CD4-positive, CD25-positive, alpha-beta regulatory T cell (primary cell): ENCODE results near the gene TECR. TPM values are rescaled to one million over a fixed set of nuclear protein-coding genes. Genes with fewer than 3 reads are reported as not detected.
A peak's percentile ranks its signal among the peaks of the same experiment; 100 is the strongest.

Experiments
- ATAC-seq, 2 donors: fragments of 150-1000 bp; cut with Tn5 transposase; one replicate each; pipeline ENCODE4 v1.10.0; 2021; ENCODE audit warnings: low read depth in 2 of 2, moderate number of reproducible peaks in 2 of 2, moderate library complexity in 1 of 2
- DNase-seq, 3 donors: peaks; one replicate each; pipeline versions ENCODE4 v3.0.0 to v3.0.0-alpha.2; 2012 to 2022; ENCODE audit warnings: mixed read lengths in 1 of 3
- H3K27ac ChIP-seq: one replicate; pipeline ENCODE4 v1.7.0; 2013; ENCODE audit warnings: mild to moderate bottlenecking, low read length; ENCODE audit not compliant: insufficient read depth, poor library complexity, severe bottlenecking
- H3K27me3 ChIP-seq: one replicate; pipeline ENCODE4 v1.7.0; 2013; ENCODE audit warnings: low read length; ENCODE audit not compliant: control insufficient read depth, insufficient read depth
- H3K36me3 ChIP-seq: one replicate; pipeline ENCODE4 v1.7.0; 2013; ENCODE audit warnings: mild to moderate bottlenecking, low read length, moderate library complexity; ENCODE audit not compliant: control insufficient read depth, insufficient read depth
- H3K4me1 ChIP-seq: 2 replicates; pipeline ENCODE4 v1.7.0; 2013; ENCODE audit warnings: mild to moderate bottlenecking, low read length; ENCODE audit not compliant: insufficient read depth, control insufficient read depth, poor library complexity, severe bottlenecking
- H3K4me3 ChIP-seq: one replicate; pipeline ENCODE4 v1.7.0; 2013; ENCODE audit warnings: low read depth, mild to moderate bottlenecking, low read length, moderate library complexity
- H3K9me3 ChIP-seq, 2 experiments: 1 replicate in 1 of 2; 2 replicates in 1 of 2; pipeline ENCODE4 v1.7.0; 2013; ENCODE audit warnings: low read length in 2 of 2, mild to moderate bottlenecking in 1 of 2, moderate library complexity in 1 of 2; ENCODE audit not compliant: control insufficient read depth in 2 of 2
- H3K27ac Mint-ChIP-seq, 3 donors: one replicate each; pipeline ENCODE4 v1.8.0; 2020 to 2022; ENCODE audit warnings: mild to moderate bottlenecking in 3 of 3, mixed read lengths in 3 of 3, moderate library complexity in 2 of 3
- H3K27me3 Mint-ChIP-seq: one replicate; pipeline ENCODE4 v1.8.0; 2022; ENCODE audit warnings: mild to moderate bottlenecking, mixed read lengths
- H3K36me3 Mint-ChIP-seq: one replicate; pipeline ENCODE4 v1.8.0; 2020; ENCODE audit warnings: mixed read lengths
- H3K4me1 Mint-ChIP-seq, 4 donors: one replicate each; pipeline ENCODE4 v1.8.0; 2020 to 2022; ENCODE audit warnings: mixed read lengths in 4 of 4, mild to moderate bottlenecking in 1 of 4
- H3K4me3 Mint-ChIP-seq, 4 donors: one replicate each; pipeline ENCODE4 v1.8.0; 2020 to 2022; ENCODE audit warnings: mild to moderate bottlenecking in 4 of 4, mixed read lengths in 4 of 4, moderate library complexity in 3 of 4
- H3K9me3 Mint-ChIP-seq, 7 donors: one replicate each; pipeline ENCODE4 v1.8.0; 2020 to 2022; ENCODE audit warnings: mixed read lengths in 7 of 7, mild to moderate bottlenecking in 3 of 7, moderate library complexity in 2 of 7
- polyA plus RNA-seq, 4 donors: library from polyadenylated mRNA; unstranded; fragments of 300-500 nt; fragmentation: Illumina TruSeq; gene quantifications; one replicate each; pipeline ENCODE4 v1.2.3, GENCODE V29; 2021
- total RNA-seq: library from RNA; stranded (reverse); gene quantifications from one replicate; pipeline ENCODE4 v1.2.3, GENCODE V29; 2022

The TECR gene
- total and polyA plus RNA-seq, 5 donors from 2014 or later = 159 to 351 (median 326) TPM

- peak overlapping the region; percentile 31 for H3K4me3 ChIP-seq
- peaks cover 86% of the 10 kb centered on the region for H3K4me1 ChIP-seq
- H3K9me3 ChIP-seq = no peaks in the 10 kb centered on the region
- ATAC-seq (no peak), DNase-seq (no peak)
- peaks cover 12% of the 10 kb centered on the region for H3K27me3 Mint-ChIP-seq
- peak overlapping the region; percentile 85 to 100 (median 99) for H3K27ac Mint-ChIP-seq
- peaks cover 11 to 80% (median 61%) of the 10 kb centered on the region in 4 donors for H3K4me1 Mint-ChIP-seq
- H3K4me3 Mint-ChIP-seq = peak overlapping the region; percentile 87 to 98 (median 97)
- H3K27me3 ChIP-seq = no peaks in the 10 kb centered on the region
- peaks cover 26% of the 10 kb centered on the region for H3K36me3 ChIP-seq
- H3K27ac ChIP-seq = peak overlapping the region; percentile 94
- peaks cover 26% of the 10 kb centered on the region for H3K36me3 Mint-ChIP-seq
- H3K9me3 Mint-ChIP-seq = peaks cover 0 to 4% (median 0%) of the 10 kb centered on the region in 7 donors
Measured at GRCh38 chr19:14519245-14519859, 10.0 kb upstream of the TECR start.

- Mint-ChIP-seq H3K27me3 (peaks cover 12% of the 10 kb centered on the region), H3K36me3 (peaks cover 20% of the 10 kb centered on the region), H3K4me3 (peak overlapping the region; percentile 61 to 98 (median 78)), H3K9me3 (peaks cover 0 to 4% (median 0%) of the 10 kb centered on the region in 7 donors), H3K27ac (peak overlapping the region; percentile 85 to 100 (median 99)), H3K4me1 (peaks cover 8 to 79% (median 56%) of the 10 kb centered on the region in 4 donors)
- peaks cover 84% of the 10 kb centered on the region for H3K4me1 ChIP-seq
- peak overlapping the region; percentile 31 for H3K4me3 ChIP-seq
- no peak for ATAC-seq
- peak overlapping the region; percentile 94 for H3K27ac ChIP-seq
- H3K27me3 ChIP-seq = no peaks in the 10 kb centered on the region
- H3K36me3 ChIP-seq = peaks cover 20% of the 10 kb centered on the region
- no peaks in the 10 kb centered on the region for H3K9me3 ChIP-seq
- no peak for DNase-seq
Measured at GRCh38 chr19:14519860-14520407, 9.5 kb upstream of the TECR start.

GRCh38 chr19:14520543-14520942 is 8.9 kb upstream of the TECR start:
- peaks cover 14% of the 10 kb centered on the region for H3K36me3 Mint-ChIP-seq
- Histone ChIP-seq H3K4me3 (no peak overlapping the region), H3K9me3 (no peaks in the 10 kb centered on the region), H3K27ac (peak overlapping the region; percentile 94), H3K27me3 (no peaks in the 10 kb centered on the region), H3K4me1 (peaks cover 78% of the 10 kb centered on the region), H3K36me3 (peaks cover 14% of the 10 kb centered on the region)
- H3K4me1 Mint-ChIP-seq = peaks cover 6 to 78% (median 53%) of the 10 kb centered on the region in 4 donors
- H3K4me3 Mint-ChIP-seq = peak overlapping the region in 3 of 4 donors; percentile 61 to 84 (median 72)
- DNase-seq = no peak
- no peak for ATAC-seq
- H3K27me3 Mint-ChIP-seq = peaks cover 12% of the 10 kb centered on the region
- peaks cover 0 to 4% (median 0%) of the 10 kb centered on the region in 7 donors for H3K9me3 Mint-ChIP-seq
- peak overlapping the region; percentile 85 to 100 (median 99) for H3K27ac Mint-ChIP-seq

GRCh38 chr19:14525729-14526128 is 3.7 kb upstream of the TECR start:
- H3K27me3 Mint-ChIP-seq = peaks cover 8% of the 10 kb centered on the region
- H3K9me3 Mint-ChIP-seq = peaks cover 0 to 2% (median 0%) of the 10 kb centered on the region in 7 donors
- H3K36me3 Mint-ChIP-seq = peaks cover 4% of the 10 kb centered on the region
- DNase-seq = no peak
- Histone ChIP-seq H3K4me1 (peaks cover 61% of the 10 kb centered on the region), H3K27ac (no peak overlapping the region), H3K4me3 (no peak overlapping the region), H3K27me3 (no peaks in the 10 kb centered on the region), H3K36me3 (no peaks in the 10 kb centered on the region), H3K9me3 (no peaks in the 10 kb centered on the region)
- peaks cover 6 to 75% (median 35%) of the 10 kb centered on the region in 4 donors for H3K4me1 Mint-ChIP-seq
- H3K4me3 Mint-ChIP-seq = peak overlapping the region in 2 of 4 donors; percentile 43 to 49
- peak overlapping the region; percentile 62 to 100 (median 84) for H3K27ac Mint-ChIP-seq
- no peak for ATAC-seq

GRCh38 chr19:14526423-14526822 is 3.0 kb upstream of the TECR start:
- Mint-ChIP-seq H3K27me3 (peaks cover 8% of the 10 kb centered on the region), H3K4me3 (peak overlapping the region in 2 of 4 donors; percentile 6 to 36), H3K27ac (peak overlapping the region; percentile 54 to 84 (median 81)), H3K4me1 (peaks cover 6 to 77% (median 40%) of the 10 kb centered on the region in 4 donors), H3K36me3 (peaks cover 4% of the 10 kb centered on the region), H3K9me3 (peaks cover 0 to 2% (median 0%) of the 10 kb centered on the region in 7 donors)
- H3K4me3 ChIP-seq = no peak overlapping the region
- no peaks in the 10 kb centered on the region for H3K27me3 ChIP-seq
- H3K9me3 ChIP-seq = no peaks in the 10 kb centered on the region
- no peak overlapping the region for H3K27ac ChIP-seq
- no peak for ATAC-seq
- H3K4me1 ChIP-seq = peaks cover 61% of the 10 kb centered on the region
- no peak for DNase-seq
- no peaks in the 10 kb centered on the region for H3K36me3 ChIP-seq

GRCh38 chr19:14528419-14529253 is 758 bp upstream of the TECR start:
- Mint-ChIP-seq H3K4me3 (peak overlapping the region; percentile 83 to 98 (median 95)), H3K27ac (peak overlapping the region; percentile 95 to 100 (median 98)), H3K9me3 (no peaks in the 10 kb centered on the region), H3K4me1 (peaks cover 0 to 77% (median 29%) of the 10 kb centered on the region in 4 donors), H3K27me3 (no peaks in the 10 kb centered on the region), H3K36me3 (peaks cover 8% of the 10 kb centered on the region)
- H3K4me3 ChIP-seq = peak overlapping the region; percentile 59
- H3K27ac ChIP-seq = peak overlapping the region; percentile 92
- DNase-seq (no peak), ATAC-seq (no peak)
- no peaks in the 10 kb centered on the region for H3K27me3 ChIP-seq
- H3K4me1 ChIP-seq = peaks cover 52% of the 10 kb centered on the region
- no peaks in the 10 kb centered on the region for H3K9me3 ChIP-seq
- peaks cover 7% of the 10 kb centered on the region for H3K36me3 ChIP-seq

- Mint-ChIP-seq H3K27me3 (no peaks in the 10 kb centered on the region), H3K36me3 (peaks cover 8% of the 10 kb centered on the region), H3K27ac (peak overlapping the region; percentile 95 to 100 (median 98)), H3K4me1 (peaks cover 0 to 72% (median 26%) of the 10 kb centered on the region in 4 donors), H3K4me3 (peak overlapping the region; percentile 83 to 98 (median 95)), H3K9me3 (no peaks in the 10 kb centered on the region)
- H3K27me3 ChIP-seq = no peaks in the 10 kb centered on the region
- peak overlapping the region; percentile 96 for H3K4me3 ChIP-seq
- H3K36me3 ChIP-seq = peaks cover 14% of the 10 kb centered on the region
- ATAC-seq (no peak), DNase-seq (peak in 1 of 3 donors; percentile 60)
- peak overlapping the region; percentile 92 for H3K27ac ChIP-seq
- H3K4me1 ChIP-seq = peaks cover 41% of the 10 kb centered on the region
- H3K9me3 ChIP-seq = no peaks in the 10 kb centered on the region
Measured at GRCh38 chr19:14530005-14530348, 583 bp downstream of the TECR start.
